Femur (tissue), 1 donor: ENCODE data around the gene OR51S1.
"Not testable (repeated sequence)": the region's sequence is repeated elsewhere in the genome, so short reads cannot be mapped to it uniquely, and the experiment has no call there.

ENCODE experiments used
- DNase-seq: peaks from one replicate; pipeline ENCODE4 v3.0.0-alpha.2; 2017

OR51S1 gene

GRCh38 chr11:4848908-4849532, at the start of gene OR51S1:
TSS of gene OR51S1 (minus strand) at chr11:4849208. CDS start at chr11:4849208, 0 bp downstream.
- no peak for DNase-seq

GRCh38 chr11:4891996-4892640, 43.1 kb upstream of the OR51S1 start:
- no peak for DNase-seq

GRCh38 chr11:4890279-4890678, 41.3 kb upstream of the OR51S1 start:
- no peak for DNase-seq

GRCh38 chr11:4887591-4887990, 38.6 kb upstream of the OR51S1 start:
- no peak for DNase-seq

- no peak for DNase-seq
These were observed 37.2 kb upstream of the OR51S1 start for GRCh38 chr11:4886186-4886585.

GRCh38 chr11:4884361-4884760, 35.4 kb upstream of the OR51S1 start:
- DNase-seq, result no peak

GRCh38 chr11:4882543-4882942, 33.5 kb upstream of the OR51S1 start:
- DNase-seq, result no peak

GRCh38 chr11:4881860-4882500, 33.0 kb upstream of the OR51S1 start, which contains the start of gene OR51T1:
TSS of gene OR51T1 (plus strand) at chr11:4881900. CDS start at chr11:4881900, 0 bp downstream.
- no peak for DNase-seq

GRCh38 chr11:4881188-4881587, 32.2 kb upstream of the OR51S1 start:
- DNase-seq, result no peak

GRCh38 chr11:4865855-4866254, 16.8 kb upstream of the OR51S1 start:
- DNase-seq, result no peak

- no peak for DNase-seq
These were observed 14.9 kb upstream of the OR51S1 start for GRCh38 chr11:4863876-4864275.

GRCh38 chr11:4862447-4863236, 13.6 kb upstream of the OR51S1 start:
- no peak for DNase-seq

- DNase-seq, result not testable (repeated sequence)
These were observed 5.3 kb upstream of the OR51S1 start for GRCh38 chr11:4854286-4854685.

GRCh38 chr11:4851033-4851432, 2.0 kb upstream of the OR51S1 start:
- no peak for DNase-seq

GRCh38 chr11:4839851-4840549, 9.0 kb downstream of the OR51S1 start:
- no peak for DNase-seq

- no peak for DNase-seq
These were observed 18.1 kb downstream of the OR51S1 start for GRCh38 chr11:4830909-4831308.

- DNase-seq, result no peak
These were observed 18.7 kb downstream of the OR51S1 start for GRCh38 chr11:4830346-4830745.

- DNase-seq, result no peak
These were observed 22.6 kb downstream of the OR51S1 start for GRCh38 chr11:4826425-4826824.

GRCh38 chr11:4825132-4825531, 23.9 kb downstream of the OR51S1 start:
- no peak for DNase-seq

GRCh38 chr11:4821021-4821420, 28.0 kb downstream of the OR51S1 start, which contains the start of gene OR51F2:
TSS of gene OR51F2 (plus strand) at chr11:4821321. CDS start at chr11:4821422, 101 bp downstream.
- DNase-seq, result no peak

- no peak for DNase-seq
These were observed 39.8 kb downstream of the OR51S1 start for GRCh38 chr11:4809246-4809645.

GRCh38 chr11:4808476-4808875, 40.5 kb downstream of the OR51S1 start:
- no peak for DNase-seq

- DNase-seq, result no peak
These were observed 44.7 kb downstream of the OR51S1 start, which contains the start of gene OR52R1 for GRCh38 chr11:4804280-4804679. TSS of gene OR52R1 (minus strand) at chr11:4804380. CDS start at chr11:4804380, 0 bp downstream.
